Measurements from ENCODE around the gene DPH2.

DPH2 gene

GRCh38 chr1:43999455-43999854 is 29.6 kb downstream of the DPH2 start:
- TF ChIP-seq TSHZ2 (CRISPR knock-in tag; IDR thresholded peaks at IDR 0.05) (no peak), TOX (CRISPR knock-in tag; IDR thresholded peaks at IDR 0.05; ENCODE audit: borderline replicate concordance) (no peak), GLIS3 (CRISPR knock-in tag; IDR thresholded peaks at IDR 0.05) (no peak), PPARA (CRISPR knock-in tag; IDR thresholded peaks at IDR 0.05; ENCODE audit: borderline replicate concordance) (no peak), CREB5 (CRISPR knock-in tag; IDR thresholded peaks at IDR 0.05; ENCODE audit: low read depth) (no peak), ZNF565 (CRISPR knock-in tag; conservative IDR thresholded peaks at IDR 0.05; ENCODE audit: low read depth) (no peak), OSR1 (CRISPR knock-in tag; IDR thresholded peaks at IDR 0.05) (no peak), ZNF8 (CRISPR knock-in tag; IDR thresholded peaks at IDR 0.05) (no peak), CSRNP3 (CRISPR knock-in tag; IDR thresholded peaks at IDR 0.05) (no peak)
- TF ChIP-seq, protein P1, sequence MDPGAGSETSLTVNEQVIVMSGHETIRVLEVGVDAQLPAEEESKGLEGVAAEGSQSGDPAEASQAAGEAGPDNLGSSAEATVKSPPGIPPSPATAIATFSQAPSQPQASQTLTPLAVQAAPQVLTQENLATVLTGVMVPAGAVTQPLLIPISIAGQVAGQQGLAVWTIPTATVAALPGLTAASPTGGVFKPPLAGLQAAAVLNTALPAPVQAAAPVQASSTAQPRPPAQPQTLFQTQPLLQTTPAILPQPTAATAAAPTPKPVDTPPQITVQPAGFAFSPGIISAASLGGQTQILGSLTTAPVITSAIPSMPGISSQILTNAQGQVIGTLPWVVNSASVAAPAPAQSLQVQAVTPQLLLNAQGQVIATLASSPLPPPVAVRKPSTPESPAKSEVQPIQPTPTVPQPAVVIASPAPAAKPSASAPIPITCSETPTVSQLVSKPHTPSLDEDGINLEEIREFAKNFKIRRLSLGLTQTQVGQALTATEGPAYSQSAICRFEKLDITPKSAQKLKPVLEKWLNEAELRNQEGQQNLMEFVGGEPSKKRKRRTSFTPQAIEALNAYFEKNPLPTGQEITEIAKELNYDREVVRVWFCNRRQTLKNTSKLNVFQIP (CRISPR knock-in tag; IDR thresholded peaks at IDR 0.05; ENCODE audit: borderline replicate concordance, low read depth): no peak
- TF ChIP-seq, protein P2, sequence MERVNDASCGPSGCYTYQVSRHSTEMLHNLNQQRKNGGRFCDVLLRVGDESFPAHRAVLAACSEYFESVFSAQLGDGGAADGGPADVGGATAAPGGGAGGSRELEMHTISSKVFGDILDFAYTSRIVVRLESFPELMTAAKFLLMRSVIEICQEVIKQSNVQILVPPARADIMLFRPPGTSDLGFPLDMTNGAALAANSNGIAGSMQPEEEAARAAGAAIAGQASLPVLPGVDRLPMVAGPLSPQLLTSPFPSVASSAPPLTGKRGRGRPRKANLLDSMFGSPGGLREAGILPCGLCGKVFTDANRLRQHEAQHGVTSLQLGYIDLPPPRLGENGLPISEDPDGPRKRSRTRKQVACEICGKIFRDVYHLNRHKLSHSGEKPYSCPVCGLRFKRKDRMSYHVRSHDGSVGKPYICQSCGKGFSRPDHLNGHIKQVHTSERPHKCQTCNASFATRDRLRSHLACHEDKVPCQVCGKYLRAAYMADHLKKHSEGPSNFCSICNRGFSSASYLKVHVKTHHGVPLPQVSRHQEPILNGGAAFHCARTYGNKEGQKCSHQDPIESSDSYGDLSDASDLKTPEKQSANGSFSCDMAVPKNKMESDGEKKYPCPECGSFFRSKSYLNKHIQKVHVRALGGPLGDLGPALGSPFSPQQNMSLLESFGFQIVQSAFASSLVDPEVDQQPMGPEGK (CRISPR knock-in tag; IDR thresholded peaks at IDR 0.05; ENCODE audit: borderline replicate concordance): no peak
- ATAC-seq: no peak

GRCh38 chr1:44000122-44000665 is 30.4 kb downstream of the DPH2 start:
- TF ChIP-seq, protein P2 (CRISPR knock-in tag; IDR thresholded peaks at IDR 0.05; ENCODE audit: borderline replicate concordance): no peak
- ATAC-seq: no peak

GRCh38 chr1:44002165-44002564 is 32.4 kb downstream of the DPH2 start:
- no peak for ATAC-seq
- no peak for TF ChIP-seq GLIS3 (CRISPR knock-in tag; IDR thresholded peaks at IDR 0.05)
- no peak for TF ChIP-seq CREB5 (CRISPR knock-in tag; IDR thresholded peaks at IDR 0.05; ENCODE audit: low read depth)
- no peak for TF ChIP-seq PPARA (CRISPR knock-in tag; IDR thresholded peaks at IDR 0.05; ENCODE audit: borderline replicate concordance)
- no peak for TF ChIP-seq BACH2 (CRISPR knock-in tag; IDR thresholded peaks at IDR 0.05; ENCODE audit: borderline replicate concordance)
- no peak for TF ChIP-seq CSDC2 (CRISPR knock-in tag; IDR thresholded peaks at IDR 0.05)
- TF ChIP-seq TSHZ2 (CRISPR knock-in tag; IDR thresholded peaks at IDR 0.05): no peak
